Liver (tissue), 3 donors: ENCODE data around the gene TOMM20.

Source experiments
- EGR1 ChIP-seq, 2 donors: IDR thresholded peaks; 2 replicates each; pipeline ENCODE4 v1.6.1; 2016 to 2018; ENCODE audit warnings: antibody characterized with exemption in 2 of 2, low read depth in 2 of 2
- FOXA1 ChIP-seq: IDR thresholded peaks from 2 replicates; pipeline ENCODE4 v1.6.1; 2016; ENCODE audit warnings: antibody characterized with exemption
- HNF4A ChIP-seq, 2 donors: conservative IDR thresholded peaks; 2 replicates each; pipeline ENCODE4 v1.6.1; 2016; ENCODE audit warnings: antibody characterized with exemption in 2 of 2, mild to moderate bottlenecking in 2 of 2
- HNF4G ChIP-seq: IDR thresholded peaks from 2 replicates; pipeline ENCODE4 v1.6.1; 2016; ENCODE audit warnings: antibody characterized with exemption
- JUND ChIP-seq, 2 donors: IDR thresholded peaks; 2 replicates each; pipeline ENCODE4 v1.6.1; 2016; ENCODE audit warnings: antibody characterized with exemption in 2 of 2
- NR2F2 ChIP-seq: IDR thresholded peaks from 2 replicates; pipeline ENCODE4 v1.6.1; 2016; ENCODE audit warnings: antibody characterized with exemption
- RAD21 ChIP-seq, 2 donors: IDR thresholded peaks; 2 replicates each; pipeline ENCODE4 v1.6.1; 2016; ENCODE audit warnings: antibody characterized with exemption in 2 of 2, mild to moderate bottlenecking in 2 of 2
- SP1 ChIP-seq: IDR thresholded peaks from 2 replicates; pipeline ENCODE4 v1.6.1; 2018; ENCODE audit warnings: antibody characterized with exemption, mild to moderate bottlenecking
- TAF1 ChIP-seq: conservative IDR thresholded peaks from 2 replicates; pipeline ENCODE4 v1.6.1; 2016; ENCODE audit warnings: antibody characterized with exemption, mild to moderate bottlenecking
- YY1 ChIP-seq: IDR thresholded peaks from 2 replicates; pipeline ENCODE4 v1.6.1; 2016; ENCODE audit warnings: antibody characterized with exemption, mild to moderate bottlenecking
- TF ChIP-seq, protein P1 (sequence below): fragments of 150-350 bp; IDR thresholded peaks from 2 replicates; pipeline ENCODE4 v1.5.1; 2017; ENCODE audit warnings: improper control_type of control experiment, low read depth, low read length; ENCODE audit not compliant: missing input control
- TF ChIP-seq, protein P2 (sequence below): IDR thresholded peaks from 2 replicates; pipeline ENCODE4 v1.6.1; 2016; ENCODE audit warnings: antibody characterized with exemption
- TF ChIP-seq, protein P3 (sequence below): IDR thresholded peaks from 2 replicates; pipeline ENCODE4 v1.6.1; 2016; ENCODE audit warnings: antibody characterized with exemption
- TF ChIP-seq, protein P4 (sequence below): IDR thresholded peaks from 2 replicates; pipeline ENCODE4 v1.6.1; 2016; ENCODE audit warnings: antibody characterized with exemption, mild to moderate bottlenecking
- donor health status: healthy.
- donor health status: healthy.

DNA sequence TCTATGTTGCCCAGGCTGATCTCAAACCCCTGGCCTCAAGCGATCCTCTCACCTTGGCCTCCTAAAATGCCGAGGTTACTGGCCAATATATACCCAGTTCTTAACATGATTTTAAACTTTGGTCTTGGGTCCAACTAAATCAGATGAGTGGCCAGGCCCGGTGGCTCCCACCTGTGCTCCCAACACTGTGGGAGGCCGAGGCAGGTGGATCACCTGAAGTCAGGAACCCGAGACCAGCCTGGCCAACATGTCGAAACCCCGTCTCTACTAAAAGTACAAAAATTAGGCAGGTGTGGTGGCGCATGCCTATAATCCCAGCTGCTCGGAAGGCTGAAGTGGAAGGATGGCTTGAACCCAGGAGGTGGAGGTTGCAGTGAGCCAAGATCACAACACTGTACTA is 29.6 kb downstream of the TOMM20 start:
- TF ChIP-seq, protein P1, sequence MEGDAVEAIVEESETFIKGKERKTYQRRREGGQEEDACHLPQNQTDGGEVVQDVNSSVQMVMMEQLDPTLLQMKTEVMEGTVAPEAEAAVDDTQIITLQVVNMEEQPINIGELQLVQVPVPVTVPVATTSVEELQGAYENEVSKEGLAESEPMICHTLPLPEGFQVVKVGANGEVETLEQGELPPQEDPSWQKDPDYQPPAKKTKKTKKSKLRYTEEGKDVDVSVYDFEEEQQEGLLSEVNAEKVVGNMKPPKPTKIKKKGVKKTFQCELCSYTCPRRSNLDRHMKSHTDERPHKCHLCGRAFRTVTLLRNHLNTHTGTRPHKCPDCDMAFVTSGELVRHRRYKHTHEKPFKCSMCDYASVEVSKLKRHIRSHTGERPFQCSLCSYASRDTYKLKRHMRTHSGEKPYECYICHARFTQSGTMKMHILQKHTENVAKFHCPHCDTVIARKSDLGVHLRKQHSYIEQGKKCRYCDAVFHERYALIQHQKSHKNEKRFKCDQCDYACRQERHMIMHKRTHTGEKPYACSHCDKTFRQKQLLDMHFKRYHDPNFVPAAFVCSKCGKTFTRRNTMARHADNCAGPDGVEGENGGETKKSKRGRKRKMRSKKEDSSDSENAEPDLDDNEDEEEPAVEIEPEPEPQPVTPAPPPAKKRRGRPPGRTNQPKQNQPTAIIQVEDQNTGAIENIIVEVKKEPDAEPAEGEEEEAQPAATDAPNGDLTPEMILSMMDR, result no peak
- TF ChIP-seq SP1 (no peak), YY1 (no peak), NR2F2 (no peak), FOXA1 (no peak), RAD21 (IDR thresholded peaks at IDR 0.05) (no peak), EGR1 (IDR thresholded peaks at IDR 0.05; ENCODE audit: low read depth in 2 of 2) (no peak), TAF1 (no peak), JUND (IDR thresholded peaks at IDR 0.05) (no peak), HNF4A (conservative IDR thresholded peaks at IDR 0.05) (no peak), HNF4G (no peak)
- TF ChIP-seq, protein P2, sequence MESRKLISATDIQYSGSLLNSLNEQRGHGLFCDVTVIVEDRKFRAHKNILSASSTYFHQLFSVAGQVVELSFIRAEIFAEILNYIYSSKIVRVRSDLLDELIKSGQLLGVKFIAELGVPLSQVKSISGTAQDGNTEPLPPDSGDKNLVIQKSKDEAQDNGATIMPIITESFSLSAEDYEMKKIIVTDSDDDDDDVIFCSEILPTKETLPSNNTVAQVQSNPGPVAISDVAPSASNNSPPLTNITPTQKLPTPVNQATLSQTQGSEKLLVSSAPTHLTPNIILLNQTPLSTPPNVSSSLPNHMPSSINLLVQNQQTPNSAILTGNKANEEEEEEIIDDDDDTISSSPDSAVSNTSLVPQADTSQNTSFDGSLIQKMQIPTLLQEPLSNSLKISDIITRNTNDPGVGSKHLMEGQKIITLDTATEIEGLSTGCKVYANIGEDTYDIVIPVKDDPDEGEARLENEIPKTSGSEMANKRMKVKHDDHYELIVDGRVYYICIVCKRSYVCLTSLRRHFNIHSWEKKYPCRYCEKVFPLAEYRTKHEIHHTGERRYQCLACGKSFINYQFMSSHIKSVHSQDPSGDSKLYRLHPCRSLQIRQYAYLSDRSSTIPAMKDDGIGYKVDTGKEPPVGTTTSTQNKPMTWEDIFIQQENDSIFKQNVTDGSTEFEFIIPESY, result no peak
- TF ChIP-seq, protein P3, sequence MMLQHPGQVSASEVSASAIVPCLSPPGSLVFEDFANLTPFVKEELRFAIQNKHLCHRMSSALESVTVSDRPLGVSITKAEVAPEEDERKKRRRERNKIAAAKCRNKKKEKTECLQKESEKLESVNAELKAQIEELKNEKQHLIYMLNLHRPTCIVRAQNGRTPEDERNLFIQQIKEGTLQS, result no peak
- TF ChIP-seq, protein P4, sequence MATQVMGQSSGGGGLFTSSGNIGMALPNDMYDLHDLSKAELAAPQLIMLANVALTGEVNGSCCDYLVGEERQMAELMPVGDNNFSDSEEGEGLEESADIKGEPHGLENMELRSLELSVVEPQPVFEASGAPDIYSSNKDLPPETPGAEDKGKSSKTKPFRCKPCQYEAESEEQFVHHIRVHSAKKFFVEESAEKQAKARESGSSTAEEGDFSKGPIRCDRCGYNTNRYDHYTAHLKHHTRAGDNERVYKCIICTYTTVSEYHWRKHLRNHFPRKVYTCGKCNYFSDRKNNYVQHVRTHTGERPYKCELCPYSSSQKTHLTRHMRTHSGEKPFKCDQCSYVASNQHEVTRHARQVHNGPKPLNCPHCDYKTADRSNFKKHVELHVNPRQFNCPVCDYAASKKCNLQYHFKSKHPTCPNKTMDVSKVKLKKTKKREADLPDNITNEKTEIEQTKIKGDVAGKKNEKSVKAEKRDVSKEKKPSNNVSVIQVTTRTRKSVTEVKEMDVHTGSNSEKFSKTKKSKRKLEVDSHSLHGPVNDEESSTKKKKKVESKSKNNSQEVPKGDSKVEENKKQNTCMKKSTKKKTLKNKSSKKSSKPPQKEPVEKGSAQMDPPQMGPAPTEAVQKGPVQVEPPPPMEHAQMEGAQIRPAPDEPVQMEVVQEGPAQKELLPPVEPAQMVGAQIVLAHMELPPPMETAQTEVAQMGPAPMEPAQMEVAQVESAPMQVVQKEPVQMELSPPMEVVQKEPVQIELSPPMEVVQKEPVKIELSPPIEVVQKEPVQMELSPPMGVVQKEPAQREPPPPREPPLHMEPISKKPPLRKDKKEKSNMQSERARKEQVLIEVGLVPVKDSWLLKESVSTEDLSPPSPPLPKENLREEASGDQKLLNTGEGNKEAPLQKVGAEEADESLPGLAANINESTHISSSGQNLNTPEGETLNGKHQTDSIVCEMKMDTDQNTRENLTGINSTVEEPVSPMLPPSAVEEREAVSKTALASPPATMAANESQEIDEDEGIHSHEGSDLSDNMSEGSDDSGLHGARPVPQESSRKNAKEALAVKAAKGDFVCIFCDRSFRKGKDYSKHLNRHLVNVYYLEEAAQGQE, result no peak
